Measurements from ENCODE around the gene MED19. TPM values are rescaled to one million over a fixed set of nuclear protein-coding genes. Genes with fewer than 3 reads are reported as not detected.

The MED19 gene
- total and polyA plus RNA-seq, 3 experiments from 2014 or later = 16.8 to 19.7 (median 18.4) TPM

GRCh38 chr11:57659669-57660068, 52.3 kb downstream of the MED19 start:
- CTCF ChIA-PET = interaction anchor here (0.7 kb wide), 1 partner anchor 120 kb away, joined by 3 read pairs; no protein-coding TSS in a partner anchor

DNA sequence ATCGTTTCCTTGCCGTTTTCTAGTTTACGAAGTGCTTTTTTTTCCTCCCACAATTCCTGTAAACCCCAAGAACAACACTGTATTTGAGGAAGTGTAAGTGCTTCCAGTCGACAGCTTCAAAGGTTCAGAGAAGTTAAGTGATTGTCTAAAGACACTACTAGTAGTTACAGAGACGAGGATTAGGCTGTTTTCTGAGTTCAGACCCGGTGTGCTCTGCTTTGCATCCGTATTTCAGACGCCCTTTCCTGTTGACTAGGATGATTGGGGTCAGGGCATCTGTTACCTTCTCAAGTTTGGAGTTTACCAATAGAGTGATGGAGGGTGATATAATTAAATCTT, 54.0 kb downstream of the MED19 start:
- Histone ChIP-seq H3K36me3 (ENCODE audit: insufficient read depth, low read length) (peaks cover 35% of the 10 kb centered on the region), H3K27ac (ENCODE audit: low read depth, low read length) (peak overlapping the region; percentile 92), H3K9me3 (ENCODE audit: low read length) (no peaks in the 10 kb centered on the region), H3K4me3 (ENCODE audit: low read length) (peak overlapping the region; percentile 95), H3K4me1 (ENCODE audit: insufficient read depth, low read length) (peaks cover 13% of the 10 kb centered on the region), H3K27me3 (ENCODE audit: insufficient read depth, low read length, poor library complexity, severe bottlenecking) (no peaks in the 10 kb centered on the region)
- H3K27me3 Mint-ChIP-seq = no peaks in the 10 kb centered on the region
- peak overlapping the region; percentile 92 to 98 (median 96) for H3K4me3 Mint-ChIP-seq
- H3K36me3 Mint-ChIP-seq = peaks cover 10 to 42% (median 10%) of the 10 kb centered on the region in 3 donors
- peaks cover 26 to 49% (median 37%) of the 10 kb centered on the region in 3 donors for H3K4me1 Mint-ChIP-seq
- H3K9me3 Mint-ChIP-seq = no peaks in the 10 kb centered on the region
- ChIA-PET CTCF (interaction anchor here (1.1 to 3.5 kb wide), 4 partner anchors 9 to 1514 kb away, joined by 3 to 15 read pairs (median 6); partner anchors contain the start of genes DTX4 and UBE2L6), POLR2A (interaction anchor here (1.0 kb wide), 1 partner anchor 84 kb away, joined by 3 read pairs; the partner anchor contains the start of gene SELENOH)
- peak overlapping the region; percentile 91 to 99 (median 98) for H3K27ac Mint-ChIP-seq
- DNase-seq = no peak

More at GRCh38 chr11:57659669-57660068, 52.3 kb downstream of the MED19 start:
- Histone ChIP-seq H3K27ac (ENCODE audit: low read depth, low read length) (no peak overlapping the region), H3K27me3 (ENCODE audit: insufficient read depth, low read length, poor library complexity, severe bottlenecking) (no peaks in the 10 kb centered on the region), H3K9me3 (ENCODE audit: low read length) (no peaks in the 10 kb centered on the region), H3K4me3 (ENCODE audit: low read length) (no peak overlapping the region), H3K36me3 (ENCODE audit: insufficient read depth, low read length) (peaks cover 35% of the 10 kb centered on the region), H3K4me1 (ENCODE audit: insufficient read depth, low read length) (peaks cover 13% of the 10 kb centered on the region)
- no peaks in the 10 kb centered on the region for H3K27me3 Mint-ChIP-seq
- peaks cover 26 to 47% (median 35%) of the 10 kb centered on the region in 3 donors for H3K4me1 Mint-ChIP-seq
- POLR2A ChIA-PET = no interaction called here
- DNase-seq = no peak
- peak overlapping the region in 2 of 7 donors; percentile 13 to 41 for H3K4me3 Mint-ChIP-seq
- H3K9me3 Mint-ChIP-seq = no peaks in the 10 kb centered on the region
- H3K27ac Mint-ChIP-seq = peak overlapping the region in 1 of 8 donors; percentile 68
- H3K36me3 Mint-ChIP-seq = peaks cover 10 to 42% (median 10%) of the 10 kb centered on the region in 3 donors

DNA sequence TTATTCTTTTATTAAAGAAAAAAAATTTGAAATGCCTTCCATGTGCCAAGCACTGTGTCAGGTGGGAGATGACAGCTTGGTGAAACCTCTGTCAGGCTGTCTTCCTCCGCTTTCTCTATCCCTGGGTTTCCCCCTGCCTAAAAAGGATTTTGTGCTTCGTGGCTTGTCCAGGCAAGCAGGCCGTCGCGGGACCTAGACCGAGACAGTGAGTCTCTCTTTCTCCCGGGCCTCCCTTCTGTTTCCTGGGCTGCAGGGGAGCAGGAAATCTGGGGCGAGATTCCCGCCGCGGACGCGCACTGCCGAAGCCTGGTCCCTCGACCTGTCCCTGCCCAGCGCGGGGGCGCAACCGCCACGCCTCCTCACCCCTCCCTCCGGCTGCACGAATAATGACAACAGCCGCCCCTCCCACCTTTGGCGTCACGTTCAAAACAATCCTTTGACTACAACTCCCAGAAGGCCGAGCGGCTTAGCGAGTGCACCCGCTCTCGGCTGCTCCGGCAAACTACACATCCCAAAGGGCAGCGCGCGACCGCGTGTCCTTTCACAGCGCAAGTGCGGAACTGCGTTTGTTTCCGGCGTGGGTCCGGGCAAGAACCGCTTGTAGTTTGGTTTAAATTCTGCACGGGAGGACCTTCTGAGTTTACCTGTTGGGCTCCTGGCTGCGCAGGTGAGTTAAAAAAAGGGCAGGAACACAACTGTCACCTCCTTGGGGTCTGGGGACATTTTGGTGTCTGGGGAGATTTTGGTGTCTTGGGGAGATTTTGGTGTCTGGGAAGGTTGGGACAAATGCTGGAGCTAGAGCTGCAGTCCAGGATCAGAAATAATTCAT, 54.6 kb downstream of the MED19 start, which contains the start of gene CLP1:
TSS of gene CLP1 (plus strand) at position 569 of the 829 bp plus-strand sequence. CDS start 1,715 bp downstream, outside the sequence.
- Mint-ChIP-seq H3K36me3 (peaks cover 6 to 37% (median 9%) of the 10 kb centered on the region in 3 donors), H3K27me3 (no peaks in the 10 kb centered on the region), H3K4me3 (peak within 1 kb of the TSS; percentile 92 to 98 (median 96)), H3K9me3 (no peaks in the 10 kb centered on the region), H3K4me1 (peaks cover 27 to 52% (median 43%) of the 10 kb centered on the region in 3 donors), H3K27ac (peak within 1 kb of the TSS; percentile 91 to 99 (median 98))
- POLR2A ChIA-PET = interaction anchor here (0.5 to 1.1 kb wide), 3 partner anchors 10 to 191 kb away, joined by 3 to 8 read pairs (median 4); partner anchors contain the start of genes SELENOH and ZDHHC5
- H3K27me3 ChIP-seq (ENCODE audit: insufficient read depth, low read length, poor library complexity, severe bottlenecking) = no peaks in the 10 kb centered on the region
- H3K9me3 ChIP-seq (ENCODE audit: low read length) = no peaks in the 10 kb centered on the region
- CTCF ChIA-PET = interaction anchor here (1.1 to 3.5 kb wide), 3 partner anchors 9 to 89 kb away, joined by 3 to 15 read pairs (median 10); partner anchors contain the start of gene UBE2L6
- peaks cover 13% of the 10 kb centered on the region for H3K4me1 ChIP-seq (ENCODE audit: insufficient read depth, low read length)
- peak; percentile 98 to 99 (median 99) for DNase-seq
- peak within 1 kb of the TSS; percentile 92 for H3K27ac ChIP-seq (ENCODE audit: low read depth, low read length)
- H3K4me3 ChIP-seq (ENCODE audit: low read length) = peak within 1 kb of the TSS; percentile 95
- peaks cover 30% of the 10 kb centered on the region for H3K36me3 ChIP-seq (ENCODE audit: insufficient read depth, low read length)

DNA sequence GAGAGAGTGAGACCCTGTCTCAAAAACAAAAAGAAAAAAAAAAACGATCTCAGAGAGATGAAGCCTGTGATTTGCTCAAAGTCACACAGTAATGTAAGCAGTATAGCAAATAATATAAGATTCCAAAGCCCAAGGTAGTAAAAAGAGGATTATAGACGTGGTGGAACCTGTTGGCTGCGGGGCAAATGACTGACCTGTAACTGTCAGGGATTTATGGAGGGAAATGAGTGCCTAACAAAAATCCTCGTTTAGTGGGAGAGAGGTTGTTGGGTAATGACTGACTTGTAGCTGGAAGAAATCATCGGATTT, 55.2 kb downstream of the MED19 start:
- no peaks in the 10 kb centered on the region for H3K27me3 ChIP-seq (ENCODE audit: insufficient read depth, low read length, poor library complexity, severe bottlenecking)
- Mint-ChIP-seq H3K4me1 (peaks cover 25 to 49% (median 45%) of the 10 kb centered on the region in 3 donors), H3K27me3 (no peaks in the 10 kb centered on the region), H3K9me3 (no peaks in the 10 kb centered on the region), H3K36me3 (peaks cover 3 to 33% (median 6%) of the 10 kb centered on the region in 3 donors), H3K27ac (peak overlapping the region; percentile 91 to 99 (median 97)), H3K4me3 (peak overlapping the region; percentile 92 to 98 (median 96))
- no peak for DNase-seq
- peak overlapping the region; percentile 92 for H3K27ac ChIP-seq (ENCODE audit: low read depth, low read length)
- ChIA-PET POLR2A (interaction anchor here (0.5 to 1.1 kb wide), 2 partner anchors 11 to 191 kb away, joined by 4 to 8 read pairs; partner anchors contain the start of gene ZDHHC5), CTCF (interaction anchor here (2.0 to 3.5 kb wide), 2 partner anchors 12 to 89 kb away, joined by 10 to 15 read pairs; partner anchors contain the start of gene UBE2L6)
- H3K4me3 ChIP-seq (ENCODE audit: low read length) = peak overlapping the region; percentile 95
- H3K9me3 ChIP-seq (ENCODE audit: low read length) = no peaks in the 10 kb centered on the region
- peaks cover 13% of the 10 kb centered on the region for H3K4me1 ChIP-seq (ENCODE audit: insufficient read depth, low read length)
- peaks cover 27% of the 10 kb centered on the region for H3K36me3 ChIP-seq (ENCODE audit: insufficient read depth, low read length)

Other genes starting within 250 kb of the MED19 start
- 10 to 100 TPM; 24.2 to 25.3 TPM for gene SLC43A1, start 196.5 kb downstream of the MED19 start, total RNA-seq
- 23.5 TPM for gene SLC43A1, start 196.5 kb downstream of the MED19 start, polyA plus RNA-seq
- gene TIMM10, start 181.5 kb downstream of the MED19 start, total RNA-seq = 100 to 1,000 TPM; 151 to 154 TPM
- gene TIMM10, start 181.5 kb downstream of the MED19 start, polyA plus RNA-seq = 72.2 TPM
- not detected for gene SMTNL1, start 174.6 kb downstream of the MED19 start, total RNA-seq
- gene SMTNL1, start 174.6 kb downstream of the MED19 start, polyA plus RNA-seq = 0.16 TPM
- gene UBE2L6, start 144.5 kb downstream of the MED19 start, total RNA-seq = 10 to 100 TPM; 74.9 to 79.2 TPM
- 286 TPM for gene UBE2L6, start 144.5 kb downstream of the MED19 start, polyA plus RNA-seq
- not detected for gene SERPING1, start 114.5 kb downstream of the MED19 start, total RNA-seq
- gene SERPING1, start 114.5 kb downstream of the MED19 start, polyA plus RNA-seq = not detected
- 1 to 10 TPM; 1.0 to 1.7 TPM for gene YPEL4, start 62.3 kb downstream of the MED19 start, total RNA-seq
- gene YPEL4, start 62.3 kb downstream of the MED19 start, polyA plus RNA-seq = 0.37 TPM
- gene CLP1, start 54.5 kb downstream of the MED19 start, total RNA-seq = 10 to 100 TPM; 22.4 to 23.4 TPM
- gene CLP1, start 54.5 kb downstream of the MED19 start, polyA plus RNA-seq = 8.2 TPM
- 10 to 100 TPM; 83.9 to 89.0 TPM for gene ZDHHC5, start 44.1 kb downstream of the MED19 start, total RNA-seq
- 45.1 TPM for gene ZDHHC5, start 44.1 kb downstream of the MED19 start, polyA plus RNA-seq
- 100 to 1,000 TPM; 129 to 131 TPM for gene TMX2, start 378 bp upstream of the MED19 start, total RNA-seq
- gene TMX2, start 378 bp upstream of the MED19 start, polyA plus RNA-seq = 89.9 TPM
- gene SELENOH, start 29.3 kb upstream of the MED19 start, total RNA-seq = 100 to 1,000 TPM; 272 to 276 TPM
- gene SELENOH, start 29.3 kb upstream of the MED19 start, polyA plus RNA-seq = 201 TPM
- gene BTBD18, start 39.6 kb upstream of the MED19 start, total RNA-seq = not detected
- 0.89 TPM for gene BTBD18, start 39.6 kb upstream of the MED19 start, polyA plus RNA-seq
- gene CTNND1, start 49.6 kb upstream of the MED19 start, total RNA-seq = 1 to 10 TPM; 3.1 to 4.4 TPM
- 0.95 TPM for gene CTNND1, start 49.6 kb upstream of the MED19 start, polyA plus RNA-seq